Glutamatergic neuron (in vitro differentiated cells): ENCODE results near the gene AKTIP. TPM values are rescaled to one million over a fixed set of nuclear protein-coding genes. Genes with fewer than 3 reads are reported as not detected.

Experiments used
- DNase-seq: peaks from one replicate; pipeline ENCODE4 v3.0.0; 2022
- H3K27ac Mint-ChIP-seq: one replicate; pipeline ENCODE4 v1.8.0; 2020; ENCODE audit warnings: mild to moderate bottlenecking, mixed read lengths, inconsistent platforms; ENCODE audit not compliant: unreplicated experiment
- H3K27me3 Mint-ChIP-seq: one replicate; pipeline ENCODE4 v1.8.0; 2020; ENCODE audit warnings: mild to moderate bottlenecking, moderate library complexity, mixed read lengths, inconsistent platforms; ENCODE audit not compliant: unreplicated experiment
- H3K36me3 Mint-ChIP-seq: one replicate; pipeline ENCODE4 v1.8.0; 2020; ENCODE audit warnings: mild to moderate bottlenecking, mixed read lengths, inconsistent platforms; ENCODE audit not compliant: unreplicated experiment
- H3K4me1 Mint-ChIP-seq: one replicate; pipeline ENCODE4 v1.8.0; 2020; ENCODE audit warnings: mild to moderate bottlenecking, low read depth, mixed read lengths, inconsistent platforms; ENCODE audit not compliant: unreplicated experiment
- H3K4me3 Mint-ChIP-seq: one replicate; pipeline ENCODE4 v1.8.0; 2020; ENCODE audit warnings: mild to moderate bottlenecking, mixed read lengths, inconsistent platforms; ENCODE audit not compliant: unreplicated experiment
- H3K9me3 Mint-ChIP-seq: one replicate; pipeline ENCODE4 v1.8.0; 2020; ENCODE audit warnings: mild to moderate bottlenecking, moderate library complexity, mixed read lengths, inconsistent platforms; ENCODE audit not compliant: unreplicated experiment
- total RNA-seq: library from RNA; stranded (reverse); fragmentation: NEBNext Ultra II Directional; extraction: Animal tissue kit (Norgen Biotek cat#: 25700); gene quantifications from one replicate; pipeline ENCODE4 v1.2.1, GENCODE V29; 2021; ENCODE audit not compliant: unreplicated experiment
- TF ChIP-seq, protein P1 (sequence below): fragments of 200-600 bp; sonication (generic); IDR thresholded peaks from one replicate; pipeline ENCODE4 v1.5.0; 2021; ENCODE audit not compliant: partially characterized antibody, unreplicated experiment

Gene AKTIP
- total RNA-seq, 1 donor from 2014 or later: 30.0 TPM

DNA sequence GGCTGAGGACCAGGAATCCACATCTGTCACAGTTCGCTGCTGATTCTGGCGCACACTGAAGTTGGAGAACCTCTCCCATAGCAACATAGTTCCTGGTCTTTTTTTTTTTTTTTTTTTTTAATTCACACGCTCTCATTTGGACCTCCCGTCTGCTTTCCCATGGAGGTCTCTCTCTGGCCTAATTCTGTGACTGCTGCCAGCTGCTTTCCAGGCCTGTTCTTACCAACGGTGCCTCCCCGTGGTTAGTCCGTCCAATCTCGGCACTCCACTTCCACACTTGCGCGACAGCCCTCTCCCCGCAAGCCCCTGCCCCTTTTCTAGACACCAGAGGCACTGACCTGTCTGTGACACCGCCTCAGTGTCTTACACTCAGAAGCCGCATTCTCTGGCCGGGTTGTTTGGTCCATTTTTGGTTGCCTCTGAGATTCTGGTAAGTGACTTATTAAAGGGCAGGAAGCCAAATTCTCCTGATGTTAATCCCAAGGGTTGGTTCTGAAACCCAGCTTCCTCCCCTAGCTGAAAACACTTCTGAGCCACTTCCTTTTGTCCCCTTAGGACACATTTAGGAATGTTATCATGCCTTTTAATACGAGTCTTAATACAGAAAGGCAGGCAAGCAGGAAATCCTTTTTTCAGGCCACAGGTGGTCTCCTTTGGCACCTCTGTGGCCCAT is 1.1 kb upstream of the AKTIP start:
- H3K36me3 Mint-ChIP-seq: no peaks in the 10 kb centered on the region
- peak; percentile 46 for DNase-seq
- peaks cover 12% of the 10 kb centered on the region for H3K27me3 Mint-ChIP-seq

DNA sequence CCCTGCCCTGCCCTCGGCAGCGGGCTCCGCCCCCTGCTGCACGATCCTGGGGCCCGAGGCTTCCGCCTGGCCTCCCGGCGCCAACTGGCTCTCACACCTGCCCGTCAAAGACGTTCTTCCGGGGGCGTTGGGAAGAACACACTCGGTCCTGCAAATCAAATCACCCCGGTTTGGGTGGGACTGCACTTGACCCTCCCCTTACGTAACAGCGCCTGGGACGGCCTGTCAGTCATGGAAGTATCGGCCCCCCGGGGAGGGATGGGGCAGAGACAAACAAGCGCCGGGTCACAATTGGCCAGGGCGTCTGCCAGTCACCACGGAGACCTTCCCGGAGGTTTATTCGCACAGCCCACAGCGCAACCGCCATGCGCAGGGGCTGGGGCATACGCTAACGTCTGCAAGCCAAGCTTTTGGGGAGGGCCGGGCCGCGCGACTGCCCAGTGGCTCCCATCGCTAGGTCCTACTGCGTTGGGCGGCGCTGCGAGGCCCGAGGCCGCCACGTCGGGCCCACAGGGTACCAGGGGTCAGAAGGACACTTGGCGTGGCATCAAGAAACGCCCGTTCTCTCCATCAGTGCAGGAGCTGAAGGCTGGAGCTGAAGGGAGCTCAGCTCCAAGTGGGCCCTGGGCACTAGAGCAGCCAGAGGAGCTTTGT is 388 bp upstream of the AKTIP start:
- TF ChIP-seq, protein P1, sequence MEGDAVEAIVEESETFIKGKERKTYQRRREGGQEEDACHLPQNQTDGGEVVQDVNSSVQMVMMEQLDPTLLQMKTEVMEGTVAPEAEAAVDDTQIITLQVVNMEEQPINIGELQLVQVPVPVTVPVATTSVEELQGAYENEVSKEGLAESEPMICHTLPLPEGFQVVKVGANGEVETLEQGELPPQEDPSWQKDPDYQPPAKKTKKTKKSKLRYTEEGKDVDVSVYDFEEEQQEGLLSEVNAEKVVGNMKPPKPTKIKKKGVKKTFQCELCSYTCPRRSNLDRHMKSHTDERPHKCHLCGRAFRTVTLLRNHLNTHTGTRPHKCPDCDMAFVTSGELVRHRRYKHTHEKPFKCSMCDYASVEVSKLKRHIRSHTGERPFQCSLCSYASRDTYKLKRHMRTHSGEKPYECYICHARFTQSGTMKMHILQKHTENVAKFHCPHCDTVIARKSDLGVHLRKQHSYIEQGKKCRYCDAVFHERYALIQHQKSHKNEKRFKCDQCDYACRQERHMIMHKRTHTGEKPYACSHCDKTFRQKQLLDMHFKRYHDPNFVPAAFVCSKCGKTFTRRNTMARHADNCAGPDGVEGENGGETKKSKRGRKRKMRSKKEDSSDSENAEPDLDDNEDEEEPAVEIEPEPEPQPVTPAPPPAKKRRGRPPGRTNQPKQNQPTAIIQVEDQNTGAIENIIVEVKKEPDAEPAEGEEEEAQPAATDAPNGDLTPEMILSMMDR: no peak
- Mint-ChIP-seq H3K27ac (peak overlapping the region; percentile 99), H3K27me3 (peaks cover 12% of the 10 kb centered on the region), H3K4me3 (peak overlapping the region; percentile 96), H3K36me3 (no peaks in the 10 kb centered on the region), H3K4me1 (peaks cover 22% of the 10 kb centered on the region), H3K9me3 (peaks cover 10% of the 10 kb centered on the region)
- DNase-seq: peak; percentile 100

More for the DNA sequence above, 1.1 kb upstream of the AKTIP start:
- H3K27ac Mint-ChIP-seq: peak overlapping the region; percentile 99
- H3K4me1 Mint-ChIP-seq: peaks cover 22% of the 10 kb centered on the region
- H3K9me3 Mint-ChIP-seq: peaks cover 10% of the 10 kb centered on the region
- TF ChIP-seq, protein P1: no peak
- H3K4me3 Mint-ChIP-seq: peak overlapping the region; percentile 96

DNA sequence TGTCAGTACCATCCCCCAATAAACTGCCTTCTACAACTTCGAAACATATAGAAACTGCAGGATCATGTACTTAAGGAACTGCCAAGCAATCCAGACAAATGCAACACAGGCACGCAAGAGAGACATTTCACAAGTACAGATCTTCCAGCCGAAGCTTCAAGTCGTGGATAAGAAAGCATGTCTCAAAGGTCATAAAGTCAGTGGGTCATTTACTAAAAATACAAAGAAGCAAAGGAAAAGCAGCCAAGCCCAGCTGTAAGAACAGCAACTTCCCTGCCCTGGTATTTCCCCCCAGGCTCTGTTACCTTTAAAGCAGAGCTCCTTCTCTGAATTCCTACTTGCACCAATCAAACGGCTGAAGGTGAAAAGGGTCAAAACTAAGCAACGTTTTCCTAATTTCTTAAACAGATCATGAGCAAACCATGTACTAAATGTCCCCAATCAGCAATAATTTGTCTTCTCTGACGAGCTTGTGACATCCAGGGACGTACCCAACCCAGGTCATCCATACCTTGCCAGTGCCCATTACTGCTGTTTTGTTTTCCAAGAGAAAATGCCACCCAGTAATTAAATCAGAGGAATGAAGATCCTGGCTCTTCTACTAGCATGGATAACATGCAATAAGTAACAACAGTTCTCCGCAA is 1.7 kb downstream of the AKTIP start:
- Mint-ChIP-seq H3K36me3 (no peaks in the 10 kb centered on the region), H3K4me1 (peaks cover 24% of the 10 kb centered on the region), H3K9me3 (peaks cover 10% of the 10 kb centered on the region), H3K27me3 (peaks cover 12% of the 10 kb centered on the region), H3K27ac (no peak overlapping the region), H3K4me3 (peak overlapping the region; percentile 97)
- TF ChIP-seq, protein P1: no peak
- no peak for DNase-seq

DNA sequence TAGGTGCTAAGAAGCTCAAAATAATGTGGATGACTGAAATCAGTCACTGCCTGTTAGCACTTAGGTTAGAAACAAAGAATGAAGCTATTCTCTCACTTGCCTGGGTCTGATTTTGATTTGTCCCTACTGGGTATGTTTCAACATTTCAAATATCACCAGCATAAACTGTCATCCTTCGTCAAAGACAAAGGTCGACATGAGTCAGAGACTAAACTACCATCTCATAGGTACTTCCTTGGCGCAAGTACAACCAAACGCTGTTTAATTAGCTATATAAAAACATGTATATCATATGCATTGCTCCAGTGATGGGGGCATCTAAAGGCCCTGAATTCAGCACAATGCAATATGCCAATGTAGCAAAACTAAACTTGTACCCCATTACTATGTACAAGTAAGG is 4.0 kb downstream of the AKTIP start:
- no peak for DNase-seq

More for the DNA sequence above, 4.0 kb downstream of the AKTIP start:
- H3K27me3 Mint-ChIP-seq: peaks cover 10% of the 10 kb centered on the region
- peaks cover 9% of the 10 kb centered on the region for H3K4me1 Mint-ChIP-seq
- peaks cover 6% of the 10 kb centered on the region for H3K9me3 Mint-ChIP-seq
- TF ChIP-seq, protein P1: no peak
- no peak overlapping the region for H3K4me3 Mint-ChIP-seq
- no peaks in the 10 kb centered on the region for H3K36me3 Mint-ChIP-seq
- no peak overlapping the region for H3K27ac Mint-ChIP-seq
